Left lung (tissue), 10 donors: ENCODE results near the gene CD79A. TPM values are rescaled to one million over a fixed set of nuclear protein-coding genes. Genes with fewer than 3 reads are reported as not detected.

ENCODE experiments used
- ATAC-seq: fragments of 200-7000 bp; cut with Tn5 transposase; one replicate; pipeline ENCODE4 v1.9.1; 2020; ENCODE audit warnings: moderate library complexity
- DNase-seq, 4 donors: peaks; one replicate each; pipeline ENCODE4 v3.0.0-alpha.2; 2013 to 2020
- H3K27ac ChIP-seq, 2 donors: fragments of 200-600 bp; sonication (generic) in 1 of 2; one replicate each; pipeline versions ENCODE4 v1.5.0 to v1.8.0; 2020 to 2021
- H3K27me3 ChIP-seq, 2 donors: fragments of 200-600 bp; sonication (generic) in 1 of 2; one replicate each; pipeline versions ENCODE4 v1.5.0 to v1.8.0; 2020 to 2021
- H3K36me3 ChIP-seq, 2 donors: fragments of 200-600 bp; sonication (generic) in 1 of 2; one replicate each; pipeline versions ENCODE4 v1.5.0 to v1.8.0; 2020 to 2021
- H3K4me1 ChIP-seq, 2 donors: fragments of 200-600 bp; one replicate each; pipeline ENCODE4 v1.8.0; 2021
- H3K4me3 ChIP-seq, 2 donors: fragments of 200-600 bp; sonication (generic) in 1 of 2; one replicate each; pipeline versions ENCODE4 v1.5.0 to v1.8.0; 2020 to 2021; ENCODE audit warnings: mild to moderate bottlenecking in 1 of 2
- H3K9me3 ChIP-seq, 2 donors: fragments of 200-600 bp; sonication (generic) in 1 of 2; one replicate each; pipeline versions ENCODE4 v1.5.0 to v1.8.0; 2020 to 2021
- CTCF ChIP-seq, 2 donors: fragments of 200-600 bp; sonication (generic) in 1 of 2; IDR thresholded peaks; one replicate each; pipeline versions ENCODE4 v1.5.0 to v1.8.0; 2021; ENCODE audit warnings: antibody characterized with exemption in 2 of 2
- intact Hi-C, 2 donors: fragments of 100-400 bp; cut with DNase I; formaldehyde crosslinking; loops; one replicate each; pipeline versions ENCODE4 v1.11.2 to v1.14.2; 2022
- polyA plus RNA-seq, 6 donors: library from polyadenylated mRNA; unstranded; fragments of 120-200 nt; gene quantifications; one replicate each; pipeline ENCODE4 v1.2.1, GENCODE V29; 2013; ENCODE audit not compliant: insufficient read length in 6 of 6
- total RNA-seq, 2 donors: library from RNA; stranded (reverse); fragmentation: NEBNext Ultra II Directional; extraction: Animal tissue kit (Norgen Biotek cat#: 25700); gene quantifications; one replicate each; pipeline ENCODE4 v1.2.1, GENCODE V29; 2021
- donor health status: DM: no; HTN: yes; CAD: no.
- donor health status: DM: no; HTN: no; CAD: no.

CD79A gene
- total and polyA plus RNA-seq, 8 donors: 0.51 to 2.3 (median 1.2) TPM

- H3K27me3 ChIP-seq: peaks cover 16 to 33% of the 10 kb centered on the region in 2 donors
- no peak overlapping the region for H3K4me3 ChIP-seq
- intact Hi-C loops: no loop called here
- no peak for TF ChIP-seq CTCF (IDR thresholded peaks at IDR 0.05)
- no peak for DNase-seq
- H3K36me3 ChIP-seq: peaks cover 0 to 47% of the 10 kb centered on the region in 2 donors
- ATAC-seq: no peak
- no peaks in the 10 kb centered on the region for H3K4me1 ChIP-seq
- no peak overlapping the region for H3K27ac ChIP-seq
- H3K9me3 ChIP-seq: no peaks in the 10 kb centered on the region
These were observed 31.8 kb downstream of the CD79A start for GRCh38 chr19:41908724-41909464.

GRCh38 chr19:41909706-41910105 lies 32.6 kb downstream of the CD79A start:
- H3K27ac ChIP-seq: no peak overlapping the region
- no peaks in the 10 kb centered on the region for H3K9me3 ChIP-seq
- H3K4me1 ChIP-seq: no peaks in the 10 kb centered on the region
- ATAC-seq (no peak), DNase-seq (no peak)
- H3K27me3 ChIP-seq: peaks cover 16 to 41% of the 10 kb centered on the region in 2 donors
- H3K36me3 ChIP-seq: peaks cover 0 to 39% of the 10 kb centered on the region in 2 donors
- no peak for TF ChIP-seq CTCF (IDR thresholded peaks at IDR 0.05)
- H3K4me3 ChIP-seq: no peak overlapping the region
- intact Hi-C loops: no loop called here

- no peak for TF ChIP-seq CTCF (IDR thresholded peaks at IDR 0.05)
- DNase-seq (no peak), ATAC-seq (no peak)
- Histone ChIP-seq H3K9me3 (no peaks in the 10 kb centered on the region), H3K4me3 (no peak overlapping the region), H3K4me1 (peaks cover 0 to 4% of the 10 kb centered on the region in 2 donors), H3K27me3 (peaks cover 21 to 48% of the 10 kb centered on the region in 2 donors), H3K27ac (no peak overlapping the region), H3K36me3 (peaks cover 0 to 32% of the 10 kb centered on the region in 2 donors)
- intact Hi-C loops: no loop called here
These were observed 33.3 kb downstream of the CD79A start for GRCh38 chr19:41910240-41910991.

GRCh38 chr19:41910992-41911888 lies 34.2 kb downstream of the CD79A start:
- TF ChIP-seq CTCF (IDR thresholded peaks at IDR 0.05): no peak
- no peak overlapping the region for H3K4me3 ChIP-seq
- no peak overlapping the region for H3K27ac ChIP-seq
- no peak for ATAC-seq
- H3K27me3 ChIP-seq: peaks cover 28 to 57% of the 10 kb centered on the region in 2 donors
- no peak for DNase-seq
- H3K9me3 ChIP-seq: no peaks in the 10 kb centered on the region
- H3K4me1 ChIP-seq: peaks cover 0 to 7% of the 10 kb centered on the region in 2 donors
- peaks cover 0 to 23% of the 10 kb centered on the region in 2 donors for H3K36me3 ChIP-seq
- intact Hi-C loops: no loop called here
